Stimulated activated CD8-positive, alpha-beta memory T cell treated with anti-CD3 and anti-CD28 coated beads, Interleukin-12 subunit alpha, Interleukin-12 subunit beta, amount 100 ng/mL, for 4 hours (primary cell): Measurements from ENCODE around the gene RIPOR1.
"Not testable (repeated sequence)": the region's sequence is repeated elsewhere in the genome, so short reads cannot be mapped to it uniquely, and the experiment has no call there.

Source experiments
- DNase-seq: peaks from one replicate; pipeline ENCODE4 v3.0.0-alpha.2; 2020; ENCODE audit warnings: low read depth

The RIPOR1 gene

GRCh38 chr16:67516296-67517154 lies 12.1 kb upstream of the RIPOR1 start:
- no peak for DNase-seq

- DNase-seq = no peak
These were observed 11.5 kb upstream of the RIPOR1 start for GRCh38 chr16:67517155-67517445.

- DNase-seq = no peak
These were observed 10.8 kb upstream of the RIPOR1 start for GRCh38 chr16:67517661-67518423.

GRCh38 chr16:67518676-67519075 lies 10.0 kb upstream of the RIPOR1 start:
- DNase-seq = no peak

DNA sequence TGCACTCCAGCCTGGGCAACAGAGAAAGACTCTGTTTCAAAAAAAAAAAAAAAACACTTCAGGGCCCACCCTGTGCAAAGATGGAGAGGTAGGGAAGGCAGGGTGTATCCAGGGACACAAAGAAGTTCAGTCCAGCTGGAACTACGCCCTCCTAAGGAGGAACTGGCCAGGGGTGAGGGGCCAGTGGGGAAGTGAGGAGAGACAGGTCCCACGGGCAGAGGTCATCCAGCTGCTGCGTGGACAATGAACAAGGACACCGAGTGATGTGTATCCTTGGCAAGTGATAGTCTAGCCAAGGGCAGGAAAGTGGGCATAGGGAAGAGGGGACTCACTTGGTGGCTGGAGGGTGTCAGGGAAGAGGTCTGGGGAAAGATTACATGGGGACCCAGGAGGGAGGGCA lies 9.4 kb upstream of the RIPOR1 start:
- DNase-seq = no peak

DNA sequence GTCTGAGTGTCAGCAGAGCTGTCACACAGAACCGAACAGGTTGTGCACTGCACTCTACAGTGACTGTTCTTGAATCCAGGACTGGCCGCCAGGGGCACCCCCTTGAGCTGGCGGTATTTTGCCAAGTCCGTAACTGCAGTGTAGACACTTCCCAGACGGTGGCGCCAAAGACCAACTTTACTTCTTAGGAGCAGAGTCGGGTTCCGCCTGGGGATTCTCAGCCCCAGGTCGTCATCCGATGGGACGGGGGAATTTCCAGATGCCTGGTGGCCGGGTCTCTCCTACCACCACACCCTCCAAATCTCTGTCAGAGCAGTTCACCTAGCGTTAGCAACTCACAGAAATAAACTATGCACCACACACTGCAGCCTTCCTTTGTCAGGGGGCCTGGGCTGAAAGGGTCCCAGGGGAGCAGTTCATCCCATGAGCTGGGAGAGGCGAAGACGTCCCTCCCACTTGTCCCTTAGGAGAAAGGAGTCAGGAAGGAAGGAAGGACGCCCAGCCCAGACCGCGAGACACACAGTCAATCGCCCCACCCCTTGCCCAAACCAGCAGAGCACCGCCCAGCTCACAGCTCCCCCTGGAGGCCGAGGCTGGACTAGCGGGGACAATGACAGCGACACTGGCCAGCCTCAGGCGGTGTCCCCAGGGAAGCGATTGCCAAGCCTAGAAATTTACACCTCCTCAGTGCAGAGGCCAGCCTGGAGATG lies 7.4 kb upstream of the RIPOR1 start:
- DNase-seq = peak; percentile 89

- no peak for DNase-seq
These were observed 3.3 kb upstream of the RIPOR1 start for GRCh38 chr16:67525176-67525860.

DNA sequence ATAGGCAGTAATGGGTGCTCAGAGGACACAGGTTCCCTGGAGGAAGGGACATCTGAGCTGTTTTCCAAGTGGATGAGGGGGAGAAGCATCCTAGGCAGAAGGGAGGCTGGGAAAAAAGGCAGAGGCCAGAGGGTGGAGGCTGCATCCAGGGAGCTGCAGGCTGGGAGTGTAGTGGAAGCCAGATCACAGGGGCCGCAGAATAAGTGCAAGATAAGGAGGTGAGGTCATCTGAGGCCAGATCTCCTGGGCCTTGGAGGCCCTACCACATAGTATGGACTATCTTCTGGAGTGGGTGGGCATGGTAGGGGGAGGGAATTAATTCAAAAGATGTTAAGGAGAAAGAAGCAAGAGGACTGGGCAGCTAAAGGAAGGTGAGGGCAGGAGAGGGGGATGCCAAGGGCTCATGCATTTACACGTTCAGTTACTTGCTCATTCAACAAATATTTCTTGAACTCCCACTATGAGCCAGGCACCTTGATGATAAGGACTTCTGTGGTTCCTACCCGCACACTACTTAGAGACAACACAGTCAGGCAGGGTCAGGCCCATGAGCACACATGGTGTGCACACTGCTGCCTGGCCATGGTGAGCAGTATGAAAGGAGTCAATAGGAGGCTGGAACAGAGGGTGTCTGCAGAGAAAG lies 2.4 kb upstream of the RIPOR1 start:
- DNase-seq = no peak

GRCh38 chr16:67528870-67529581 lies 397 bp downstream of the RIPOR1 start:
- no peak for DNase-seq

DNA sequence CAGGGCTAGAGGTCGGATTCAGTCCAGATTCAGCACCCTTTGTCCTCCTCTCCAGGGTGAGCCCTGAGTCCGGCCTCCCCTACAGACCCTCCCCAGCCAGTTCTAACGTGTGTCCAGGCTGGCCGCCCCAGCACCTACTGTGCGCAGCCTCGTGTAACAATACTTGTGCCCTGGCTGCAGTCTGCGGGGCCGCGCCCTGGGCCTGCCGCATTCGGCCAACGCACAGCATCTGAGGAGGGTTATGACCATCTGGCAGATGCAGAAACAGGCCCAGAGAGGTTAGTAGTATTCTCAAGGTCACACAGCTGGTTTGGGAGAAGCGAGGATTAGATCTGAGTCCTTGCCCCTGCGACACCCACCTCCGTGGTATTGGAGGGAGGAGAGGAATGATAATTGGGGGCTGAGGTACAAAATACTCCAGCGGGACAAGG lies 968 bp downstream of the RIPOR1 start:
- no peak for DNase-seq

- no peak for DNase-seq
These were observed 1.6 kb downstream of the RIPOR1 start for GRCh38 chr16:67530013-67530939.

DNA sequence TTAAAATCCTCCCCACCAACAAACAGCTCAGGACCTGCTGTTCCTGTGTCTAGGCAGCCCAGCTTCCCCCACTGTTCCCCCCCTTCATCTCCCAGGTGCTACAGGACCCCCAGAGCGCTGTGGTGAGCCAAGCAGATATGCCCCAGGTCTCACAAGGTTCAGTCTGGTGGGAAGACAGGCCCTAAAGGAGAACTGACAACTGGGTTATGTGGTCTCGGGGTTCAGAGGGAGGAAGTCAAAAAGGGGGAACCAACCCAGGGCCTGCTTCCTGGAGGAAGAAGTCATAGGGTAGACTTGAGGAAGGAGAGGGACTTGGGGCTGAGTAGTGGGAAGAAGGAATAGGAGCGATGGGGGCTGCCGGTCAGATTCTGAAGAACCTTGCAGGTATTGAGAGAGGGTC lies 2.6 kb downstream of the RIPOR1 start:
- no peak for DNase-seq

GRCh38 chr16:67533024-67533560 lies 4.5 kb downstream of the RIPOR1 start:
- no peak for DNase-seq

GRCh38 chr16:67533987-67534386 lies 5.4 kb downstream of the RIPOR1 start:
- DNase-seq = not testable (repeated sequence)

DNA sequence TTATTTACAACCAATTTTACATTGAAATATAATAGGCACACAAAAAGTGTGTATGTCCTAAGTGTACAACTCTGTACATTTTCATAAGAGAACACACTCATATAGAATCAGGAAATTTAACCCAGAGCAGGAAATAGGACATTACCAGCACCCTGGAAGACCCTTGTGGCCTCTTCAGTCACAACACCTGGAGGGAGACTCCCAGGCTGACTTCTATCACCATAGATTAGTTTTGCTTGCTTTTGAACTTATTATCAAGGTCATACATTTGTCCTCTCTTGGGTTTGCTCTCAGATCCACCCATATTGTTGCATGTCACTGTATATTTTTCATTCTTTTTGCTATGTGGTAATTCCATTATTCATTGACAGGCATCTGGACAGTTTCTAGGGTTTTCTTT lies 5.8 kb downstream of the RIPOR1 start:
- no peak for DNase-seq

- DNase-seq = no peak
These were observed 6.6 kb downstream of the RIPOR1 start for GRCh38 chr16:67535201-67535600.

DNA sequence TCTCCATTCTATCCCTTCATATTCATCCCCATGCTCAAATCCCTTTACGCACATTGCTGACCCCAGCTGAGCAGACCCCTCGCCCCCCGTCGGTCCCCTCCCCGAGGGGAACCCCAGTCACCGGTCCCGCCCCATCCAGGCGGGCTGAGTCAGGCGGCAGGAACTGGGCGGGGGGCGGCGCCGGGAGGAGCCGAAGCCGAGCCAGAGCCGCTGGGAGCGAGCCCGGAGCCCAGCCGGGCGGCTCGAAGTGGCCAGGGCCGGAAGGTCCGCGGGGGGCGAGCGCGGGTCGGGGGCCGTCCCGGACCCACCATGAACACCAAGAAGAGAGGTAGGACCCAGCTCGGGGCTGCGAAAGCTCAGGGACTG lies 8.6 kb downstream of the RIPOR1 start:
- DNase-seq = peak; percentile 34

DNA sequence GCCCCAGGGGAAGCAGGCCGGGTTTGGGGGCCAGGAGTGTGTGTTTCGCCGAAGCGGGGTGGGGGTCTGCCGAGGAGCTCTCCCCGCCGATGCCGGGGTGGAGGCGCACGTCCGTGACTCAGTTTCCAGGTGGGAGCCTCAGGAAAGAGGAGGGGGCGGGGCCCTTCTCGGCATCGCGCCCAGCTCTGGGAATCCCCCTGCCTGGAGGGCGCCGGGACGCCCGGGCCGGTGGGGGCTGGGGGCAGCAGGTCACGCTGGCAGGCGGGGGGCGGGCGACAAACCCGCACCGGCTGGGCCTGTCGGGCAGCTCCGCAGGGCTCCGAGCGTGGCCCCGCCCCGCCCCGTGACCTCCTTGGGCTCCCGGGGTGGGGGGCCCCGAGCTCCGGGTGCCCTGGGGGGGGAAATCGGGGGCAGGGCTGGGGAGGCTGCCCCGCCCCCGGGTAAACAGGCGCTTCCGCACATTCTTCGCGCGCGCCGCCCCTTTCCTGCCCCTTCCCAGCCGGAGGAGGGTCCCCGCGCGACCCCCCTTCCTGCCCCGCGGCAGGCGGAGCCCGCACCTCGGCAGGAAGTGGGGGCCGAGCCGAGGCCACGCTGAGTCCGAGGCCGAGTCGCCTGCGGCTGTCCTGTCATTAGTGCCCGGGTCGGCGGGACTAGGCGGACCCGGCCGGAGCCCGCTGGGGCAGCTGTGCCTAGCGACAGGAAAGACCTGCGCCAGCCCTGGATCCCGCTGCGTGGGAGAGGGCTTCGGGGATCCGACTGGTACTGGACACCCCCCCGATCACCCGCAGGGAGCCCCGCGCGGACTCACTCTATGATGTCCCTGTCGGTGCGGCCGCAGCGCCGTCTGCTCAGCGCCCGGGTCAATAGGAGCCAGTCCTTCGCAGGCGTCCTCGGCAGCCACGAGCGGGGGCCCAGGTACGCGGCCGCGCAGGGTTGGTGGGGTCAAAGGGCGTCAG lies 9.3 kb downstream of the RIPOR1 start:
- DNase-seq = peak; percentile 55

DNA sequence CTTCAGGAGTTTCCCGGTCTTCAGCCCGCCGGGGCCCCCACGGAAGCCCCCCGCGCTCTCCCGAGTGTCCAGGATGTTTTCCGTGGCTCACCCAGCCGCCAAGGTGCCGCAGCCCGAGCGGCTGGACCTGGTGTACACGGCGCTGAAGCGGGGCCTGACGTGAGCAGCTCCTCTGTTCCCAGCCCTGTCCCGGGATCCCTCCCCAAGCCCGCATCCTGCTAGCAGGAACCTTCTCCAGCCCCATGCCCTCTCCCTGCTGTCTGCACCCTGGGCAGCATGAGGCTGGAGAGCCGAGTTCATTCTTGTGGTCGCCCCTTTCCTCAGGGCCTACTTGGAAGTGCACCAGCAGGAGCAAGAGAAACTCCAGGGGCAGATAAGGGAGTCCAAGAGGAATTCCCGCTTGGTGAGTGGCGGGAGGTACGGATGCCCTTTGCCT lies 10.1 kb downstream of the RIPOR1 start:
- DNase-seq = no peak
